DMS 273 treated with DMSO at 0.1 percent for 48 hours (cell line): ENCODE measurements around the gene LYRM2.
"Not testable (repeated sequence)": the region's sequence is repeated elsewhere in the genome, so short reads cannot be mapped to it uniquely, and the experiment has no call there.

Experiments used
- DNase-seq: peaks from one replicate; lab custom pipeline; 2025; lab: John Stamatoyannopoulos, UW

LYRM2 gene

DNA sequence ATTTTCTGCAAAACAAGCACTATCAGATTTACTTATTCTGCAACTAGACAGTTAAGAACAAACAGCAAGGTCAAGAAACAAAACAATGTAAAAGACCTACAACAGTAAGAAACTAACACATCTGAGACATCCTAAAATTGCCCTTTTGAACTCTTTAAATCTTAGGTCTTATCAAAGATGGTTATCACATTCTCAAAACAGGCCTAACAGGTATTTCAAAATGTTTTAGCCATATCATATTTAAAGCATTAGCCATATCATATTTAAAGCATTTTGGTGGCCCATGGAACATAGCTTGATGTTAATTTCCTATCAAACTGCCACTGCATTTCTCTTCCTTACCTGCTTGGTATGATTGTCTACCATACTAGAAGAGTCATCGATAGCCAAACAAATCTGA lies 11.1 kb upstream of the LYRM2 start:
- DNase-seq: no peak

DNA sequence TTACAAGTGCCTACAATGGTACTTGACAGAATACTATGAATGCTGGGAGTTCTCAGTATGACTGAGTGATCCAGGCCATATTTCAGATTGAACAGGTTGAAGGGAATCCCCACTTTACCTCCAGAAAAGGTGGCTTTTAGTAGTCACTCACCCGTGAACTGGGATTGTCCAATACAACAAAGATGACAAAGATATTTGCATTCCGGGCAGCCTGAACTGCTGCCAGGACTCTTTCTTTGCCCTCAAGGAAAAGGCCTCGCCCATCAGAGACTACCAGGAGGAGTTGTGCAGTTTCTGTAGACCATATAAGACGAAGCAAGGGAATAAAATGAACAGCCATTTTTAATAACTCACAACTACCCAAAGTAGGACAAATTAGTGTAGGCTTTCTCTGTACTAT lies 6.3 kb upstream of the LYRM2 start:
- DNase-seq: no peak

DNA sequence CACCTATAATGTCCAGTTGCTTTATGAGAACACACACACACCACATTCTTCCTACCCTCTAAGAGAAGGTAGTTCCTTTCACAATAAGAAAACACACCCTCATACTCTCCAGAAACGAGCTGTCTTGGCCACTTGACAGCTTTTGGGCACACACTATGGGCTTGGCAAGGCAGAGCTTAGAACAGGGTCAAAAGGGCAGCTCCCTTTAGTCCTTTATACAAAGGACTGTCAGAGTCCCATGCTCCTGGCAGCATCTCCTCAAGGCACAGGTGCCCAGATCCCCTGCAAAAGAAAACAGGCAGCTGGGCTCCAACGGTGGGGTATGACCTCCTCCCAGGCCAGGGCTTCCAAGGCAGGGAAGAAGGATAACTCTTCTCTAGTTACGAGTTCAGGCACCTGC lies 4.9 kb upstream of the LYRM2 start:
- DNase-seq: no peak

DNA sequence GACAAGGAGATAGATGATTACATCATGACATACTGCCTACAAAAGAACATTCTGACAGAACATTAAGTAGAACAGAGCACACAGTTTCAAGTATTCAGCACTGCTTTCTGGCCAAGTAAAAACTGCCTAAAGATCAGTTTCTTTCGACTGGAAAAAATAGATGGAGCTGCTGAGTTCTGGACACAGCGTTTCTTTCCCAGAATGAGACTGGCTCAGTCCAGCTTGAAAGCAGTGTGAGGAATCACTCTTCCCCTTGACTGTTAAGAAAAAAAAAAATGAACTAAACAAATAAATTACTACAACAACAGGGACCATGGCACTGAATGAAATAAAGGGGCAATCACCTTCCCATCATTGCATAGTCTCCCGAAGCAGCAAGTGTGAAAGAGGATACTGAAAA lies 4.4 kb upstream of the LYRM2 start:
- no peak for DNase-seq

DNA sequence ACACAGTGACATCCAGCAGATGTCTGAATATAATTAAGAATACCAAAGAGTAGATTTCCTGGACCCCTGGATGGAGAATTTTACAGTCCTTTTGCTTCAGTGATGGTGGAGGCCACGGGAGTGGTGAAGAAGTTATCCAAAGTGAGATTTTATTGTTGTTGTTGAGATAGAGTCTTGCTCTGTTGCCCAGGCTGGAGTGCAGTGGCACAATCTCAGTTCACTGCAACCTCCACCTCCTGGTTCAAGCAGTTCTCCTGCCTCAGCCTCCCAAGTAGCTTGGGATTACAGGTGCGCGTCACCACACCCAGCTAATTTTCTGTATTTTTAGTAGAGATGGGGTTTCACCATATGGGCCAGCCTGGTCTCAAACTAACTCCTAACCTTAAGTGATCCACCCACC lies 3.0 kb upstream of the LYRM2 start:
- DNase-seq: not testable (repeated sequence)

DNA sequence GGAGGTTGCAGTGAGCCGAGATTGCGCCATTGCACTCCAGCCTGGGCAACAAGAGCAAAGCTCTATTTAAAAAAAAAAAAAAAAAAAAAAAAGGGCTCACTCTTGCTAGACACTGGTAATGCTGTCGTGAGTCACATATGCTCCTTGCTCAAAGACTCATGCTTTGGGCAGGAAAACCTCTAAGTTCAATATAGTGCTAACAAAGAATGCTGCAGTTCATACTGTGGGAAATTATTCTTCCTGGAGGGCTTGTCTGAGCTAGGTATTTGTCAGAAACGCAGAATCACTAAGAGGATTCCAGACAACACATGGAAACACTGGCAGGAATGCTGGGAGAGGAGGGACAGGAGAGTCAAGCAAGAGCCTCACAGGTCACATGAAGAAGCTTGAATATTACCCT lies 2.3 kb upstream of the LYRM2 start:
- DNase-seq: no peak

DNA sequence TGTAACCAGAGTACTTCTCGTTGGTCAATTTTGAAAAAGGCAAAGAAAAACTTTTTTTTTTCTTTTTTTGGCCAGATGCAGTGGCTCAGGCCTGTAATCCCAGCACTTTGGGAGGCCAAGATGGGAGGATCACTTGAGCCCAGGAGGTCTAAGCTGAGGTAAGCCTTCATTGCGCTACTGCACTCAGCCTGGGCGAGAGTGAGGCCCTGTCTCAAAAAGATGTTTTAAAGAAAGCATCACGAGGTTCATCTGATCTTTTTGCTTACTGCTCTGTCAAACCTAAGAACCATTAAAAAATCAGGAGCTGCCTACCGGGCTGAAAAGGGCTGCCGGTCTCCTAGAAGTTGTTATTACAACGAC lies 607 bp downstream of the LYRM2 start:
- DNase-seq: no peak

DNA sequence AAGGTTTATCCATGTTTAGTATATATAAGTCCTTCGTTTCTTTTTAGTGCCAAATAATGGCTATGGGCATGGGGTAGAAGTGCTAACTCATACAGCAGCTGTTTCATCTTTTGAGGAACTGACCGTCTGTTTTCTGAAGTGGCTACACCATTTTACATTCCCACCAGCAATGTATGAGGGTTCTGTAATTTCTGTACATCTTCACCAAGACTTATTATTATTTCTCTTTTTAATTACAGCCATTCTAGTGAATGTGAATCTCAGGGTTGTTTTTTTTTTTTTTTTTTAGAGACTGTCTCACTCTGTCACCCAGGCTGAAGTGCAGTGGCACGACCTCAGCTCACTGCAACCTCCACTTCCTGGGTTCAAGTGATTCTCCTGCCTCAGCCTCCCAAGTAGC lies 2.1 kb downstream of the LYRM2 start:
- DNase-seq: not testable (repeated sequence)

DNA sequence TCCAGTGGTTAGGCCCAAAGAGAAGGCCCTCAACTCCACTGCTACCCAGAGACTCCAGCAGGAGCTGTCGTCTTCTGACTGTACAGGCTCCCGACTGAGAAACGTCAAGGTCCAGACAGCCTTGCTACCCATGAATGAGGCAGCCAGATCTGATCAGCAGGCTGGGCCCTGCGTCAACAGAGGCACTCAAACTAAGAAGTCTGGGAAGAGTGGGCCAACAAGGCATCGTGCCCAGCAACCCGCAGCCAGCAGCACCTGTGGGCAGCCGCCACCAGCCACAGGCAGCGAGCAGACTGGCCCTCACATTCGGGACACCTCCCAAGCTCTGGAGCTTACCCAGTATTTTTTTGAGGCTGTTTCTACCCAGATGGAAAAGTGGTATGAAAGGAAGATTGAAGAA lies 8.1 kb downstream of the LYRM2 start:
- no peak for DNase-seq

DNA sequence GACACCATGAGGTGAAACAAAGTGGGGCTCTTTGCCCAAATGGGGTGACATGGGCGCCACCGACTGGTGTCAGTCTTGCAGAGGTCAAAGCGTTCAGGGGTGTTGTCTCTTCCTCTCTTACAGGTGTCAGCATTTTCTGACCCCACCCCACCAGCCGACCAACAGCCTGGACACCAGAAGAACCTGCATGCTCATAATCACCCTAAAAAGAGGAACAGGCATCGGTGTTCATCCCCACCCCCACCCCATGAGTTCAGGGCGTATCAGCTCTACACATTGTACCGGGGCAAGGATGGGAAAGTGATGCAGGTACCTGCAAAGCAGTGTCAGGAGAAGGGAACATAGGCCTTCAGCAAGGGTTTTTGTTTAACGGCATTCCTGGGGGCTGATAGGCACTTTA lies 14.8 kb downstream of the LYRM2 start:
- DNase-seq: no peak

DNA sequence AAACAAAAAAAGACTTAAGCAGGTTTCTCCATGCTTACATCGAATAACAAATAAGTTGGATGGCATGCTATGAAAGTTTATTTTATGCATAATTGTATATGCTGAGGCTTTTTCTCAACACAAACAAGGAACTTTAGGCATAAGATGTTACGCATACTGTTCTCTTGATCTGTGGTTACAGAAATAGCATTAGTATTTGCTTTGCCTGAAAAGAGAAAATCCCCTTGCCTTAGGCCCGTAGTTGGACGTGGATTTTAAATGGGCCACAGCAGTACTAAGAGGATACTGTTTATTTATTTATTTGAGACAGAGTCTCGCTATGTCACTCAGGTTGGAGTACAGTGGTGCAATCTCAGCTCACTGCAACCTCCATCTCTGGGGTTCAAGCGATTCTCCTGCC lies 19.0 kb downstream of the LYRM2 start:
- no peak for DNase-seq

DNA sequence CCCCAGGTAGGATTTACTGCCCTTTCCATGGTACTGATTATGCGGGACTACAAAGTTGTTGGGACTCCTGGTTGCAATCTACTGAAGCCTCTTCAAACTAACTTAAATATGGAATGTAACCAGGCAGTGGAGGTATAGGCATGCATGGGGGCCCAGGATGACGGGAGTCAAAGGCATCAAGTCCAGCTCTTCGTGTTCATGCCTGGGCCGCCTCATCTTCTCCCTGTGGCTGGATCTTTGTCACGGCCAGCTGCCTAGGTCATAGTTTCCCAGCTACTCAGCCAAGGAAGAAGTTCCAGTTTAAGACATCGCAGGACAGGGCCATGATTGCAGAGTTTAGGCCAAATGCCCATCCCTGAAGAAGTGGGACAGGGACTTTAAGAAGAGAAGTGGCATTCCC lies 20.5 kb downstream of the LYRM2 start:
- DNase-seq: no peak

DNA sequence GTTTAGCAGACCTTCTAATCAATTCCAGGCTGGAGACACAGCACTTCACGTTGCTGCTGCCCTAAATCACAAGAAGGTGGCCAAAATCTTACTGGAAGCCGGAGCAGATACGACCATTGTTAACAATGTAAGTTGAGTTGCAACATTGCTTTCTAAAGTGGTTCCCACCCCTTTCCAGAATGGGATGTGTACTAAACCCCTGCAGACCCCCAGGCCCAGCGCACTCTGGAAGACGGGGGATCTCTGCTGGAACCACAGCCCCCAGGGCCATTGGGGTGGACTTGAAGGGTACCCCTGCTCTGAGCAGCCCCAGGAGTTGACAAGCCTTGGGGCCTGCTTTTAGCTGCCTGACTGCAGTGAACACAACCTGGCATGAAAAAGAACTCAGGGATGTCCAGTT lies 22.0 kb downstream of the LYRM2 start:
- DNase-seq: no peak

DNA sequence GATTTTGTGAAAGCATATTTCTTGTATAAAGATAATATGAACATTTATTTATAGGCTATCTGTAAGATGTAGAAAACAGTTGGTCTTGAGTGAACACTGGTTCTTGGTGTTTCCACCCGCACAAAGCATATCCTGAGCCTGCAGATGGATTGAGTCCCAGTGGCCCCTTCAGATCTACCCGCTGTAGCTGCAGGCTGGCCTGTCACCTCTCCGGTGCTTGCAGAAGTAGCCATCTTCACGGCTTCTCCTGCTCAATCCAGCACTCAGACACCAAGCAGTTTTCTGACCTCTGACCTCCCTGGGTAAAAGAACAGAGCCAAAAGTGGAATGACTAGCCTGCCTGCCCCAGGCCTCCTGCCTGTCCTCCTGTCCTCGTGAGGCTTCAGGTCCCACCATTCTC lies 22.7 kb downstream of the LYRM2 start:
- no peak for DNase-seq

DNA sequence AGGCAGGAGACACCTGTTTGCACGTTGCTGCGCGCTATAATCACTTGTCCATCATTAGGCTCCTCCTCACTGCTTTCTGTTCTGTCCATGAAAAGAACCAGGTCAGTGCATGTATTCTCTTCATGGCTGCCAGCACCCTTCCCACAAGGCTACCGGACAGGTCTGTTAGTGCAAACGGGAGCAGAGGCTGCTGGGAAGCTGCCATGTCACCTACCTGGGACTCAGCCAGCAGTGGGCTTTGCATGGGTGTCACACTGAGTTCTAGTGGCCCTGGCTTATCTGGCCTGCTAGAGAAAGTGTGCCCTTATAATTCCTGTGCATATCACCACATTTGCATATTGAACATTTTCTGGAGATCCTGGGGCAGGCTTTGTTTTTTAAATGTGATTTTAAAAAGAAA lies 24.8 kb downstream of the LYRM2 start:
- no peak for DNase-seq

DNA sequence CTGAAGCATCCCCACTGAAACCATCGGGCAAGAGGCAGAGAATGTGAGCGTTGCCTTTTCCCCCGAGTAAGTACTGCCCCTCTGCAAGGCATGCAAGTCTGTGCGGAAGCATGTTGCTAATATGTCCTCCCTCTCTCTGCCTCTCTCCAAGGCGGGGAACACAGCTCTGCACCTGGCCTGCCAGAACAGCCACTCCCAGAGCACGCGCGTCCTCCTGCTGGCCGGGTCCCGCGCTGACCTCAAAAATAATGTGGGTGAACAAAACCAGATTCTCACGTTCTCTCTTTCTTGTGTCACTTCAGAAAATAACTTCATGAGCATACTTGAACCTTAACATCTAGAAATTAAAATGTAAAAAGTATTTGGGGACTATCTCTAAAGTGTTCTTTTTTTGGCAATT lies 26.4 kb downstream of the LYRM2 start:
- no peak for DNase-seq

DNA sequence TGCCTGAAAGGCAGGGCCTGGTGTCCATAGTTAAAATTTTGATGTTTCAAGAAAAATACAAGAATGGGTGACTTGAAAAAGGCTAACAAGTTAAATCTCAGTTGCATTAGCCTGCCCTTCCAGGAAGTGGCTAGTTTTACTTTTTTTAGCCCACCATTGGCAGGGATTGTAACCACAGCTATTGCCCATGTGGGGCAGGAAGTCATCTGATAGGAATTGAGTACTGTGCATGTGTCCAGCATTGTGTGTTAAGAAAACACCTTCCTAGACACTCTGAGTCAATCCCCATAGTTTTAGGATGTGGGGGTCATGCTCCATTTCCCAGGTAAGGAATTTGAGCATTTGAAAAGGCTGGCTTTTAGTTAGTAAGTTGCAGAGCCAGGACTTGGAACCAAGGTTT lies 26.9 kb downstream of the LYRM2 start:
- DNase-seq: no peak

DNA sequence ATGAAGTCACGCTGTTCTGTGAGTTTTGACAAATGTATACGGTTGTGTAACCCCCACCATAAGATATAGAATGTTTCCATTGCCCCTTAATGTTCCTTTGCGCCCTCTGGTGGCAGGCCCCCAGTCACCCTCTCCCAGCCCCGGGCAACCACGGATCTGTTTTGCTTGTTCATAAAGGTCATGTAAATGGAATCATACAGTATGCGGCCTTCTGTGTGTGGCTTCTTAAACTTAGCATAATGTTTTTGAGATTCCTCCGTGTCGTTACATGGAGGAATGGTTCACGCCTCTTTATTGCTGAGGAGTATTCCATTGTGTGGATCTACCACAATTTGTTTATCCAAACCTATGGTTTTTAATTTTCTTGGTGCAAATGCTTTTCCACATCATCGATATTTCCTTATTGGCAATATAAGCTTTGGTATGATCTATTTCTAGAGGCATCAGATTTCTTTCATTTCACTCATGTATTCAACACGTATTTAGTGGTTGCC lies 28.4 kb downstream of the LYRM2 start:
- DNase-seq: no peak

DNA sequence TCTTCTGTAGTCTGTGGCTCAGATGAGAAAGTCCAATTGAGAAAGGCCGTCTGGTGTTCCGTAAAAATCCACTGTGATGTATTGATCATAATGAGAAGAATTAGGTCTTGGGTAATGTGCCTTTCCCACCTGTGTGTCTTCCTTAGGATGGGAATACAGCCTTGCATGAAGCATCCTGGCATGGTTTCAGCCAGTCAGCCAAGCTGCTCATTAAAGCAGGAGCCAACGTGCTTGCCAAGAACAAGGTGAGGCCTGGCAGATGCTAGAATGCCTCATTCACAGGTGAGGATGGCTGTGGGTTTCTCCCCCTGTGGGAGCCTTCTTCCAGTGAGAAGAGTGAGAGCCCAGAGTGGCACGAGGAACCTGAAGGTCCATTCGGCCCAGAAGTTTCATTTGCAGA lies 32.7 kb downstream of the LYRM2 start:
- no peak for DNase-seq

DNA sequence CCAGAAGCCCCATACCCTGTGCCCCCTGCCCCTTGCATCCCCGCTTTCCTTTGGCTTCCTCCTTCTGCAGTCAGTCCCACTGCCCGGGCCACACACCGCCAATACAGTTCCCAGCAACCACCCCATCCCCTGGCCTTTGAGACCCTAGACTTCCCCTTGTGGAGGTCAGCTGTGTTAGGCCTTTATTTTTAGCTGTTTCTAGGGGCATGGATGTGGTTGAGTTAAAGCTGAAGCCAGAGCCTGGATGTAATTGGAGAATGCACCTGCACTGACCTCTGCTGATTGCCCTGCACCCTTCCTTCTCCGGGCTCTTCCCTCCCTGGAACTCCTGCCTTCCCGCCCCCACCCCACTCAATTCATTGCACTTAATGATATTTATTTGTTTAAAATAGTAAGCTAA lies 33.9 kb downstream of the LYRM2 start:
- no peak for DNase-seq

DNA sequence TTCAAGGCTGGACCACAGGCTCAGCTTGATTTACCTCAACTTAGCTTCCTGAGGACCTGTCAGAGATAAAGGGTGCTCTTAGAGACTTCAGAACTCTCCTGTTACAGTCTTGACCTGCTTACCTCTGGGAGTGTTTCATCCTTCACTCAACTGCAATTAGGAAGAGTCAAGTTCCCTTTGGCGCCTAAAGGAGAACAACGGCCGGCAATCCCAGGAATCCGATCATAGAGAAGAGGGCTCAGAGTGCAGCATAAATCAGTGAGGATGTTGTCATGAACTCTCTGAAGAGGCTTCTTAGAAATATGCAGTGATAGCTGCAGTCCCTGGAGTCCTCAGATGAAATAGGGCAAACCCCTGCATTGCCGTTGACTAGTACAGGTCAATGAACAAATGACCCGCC lies 36.4 kb downstream of the LYRM2 start:
- no peak for DNase-seq

DNA sequence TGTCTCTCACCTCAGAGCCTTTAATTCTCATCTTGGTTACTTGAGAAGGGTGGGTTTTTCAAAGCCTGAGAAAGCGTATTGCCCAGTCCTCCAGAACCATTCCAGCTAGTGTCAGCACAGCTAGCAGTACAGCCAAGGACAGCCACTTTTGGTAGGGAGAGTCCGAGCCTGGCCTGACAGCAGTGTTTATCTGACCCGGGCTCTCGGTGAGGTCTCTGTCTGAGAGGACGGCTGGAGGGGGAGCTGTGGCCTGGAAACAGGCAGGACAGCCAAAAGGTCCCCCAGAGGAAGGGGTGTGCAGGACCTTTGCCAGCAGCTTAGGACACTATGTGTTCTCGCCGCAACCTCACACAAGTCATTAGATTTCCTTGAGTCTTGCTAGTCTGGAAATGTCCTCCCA lies 38.8 kb downstream of the LYRM2 start:
- no peak for DNase-seq

DNA sequence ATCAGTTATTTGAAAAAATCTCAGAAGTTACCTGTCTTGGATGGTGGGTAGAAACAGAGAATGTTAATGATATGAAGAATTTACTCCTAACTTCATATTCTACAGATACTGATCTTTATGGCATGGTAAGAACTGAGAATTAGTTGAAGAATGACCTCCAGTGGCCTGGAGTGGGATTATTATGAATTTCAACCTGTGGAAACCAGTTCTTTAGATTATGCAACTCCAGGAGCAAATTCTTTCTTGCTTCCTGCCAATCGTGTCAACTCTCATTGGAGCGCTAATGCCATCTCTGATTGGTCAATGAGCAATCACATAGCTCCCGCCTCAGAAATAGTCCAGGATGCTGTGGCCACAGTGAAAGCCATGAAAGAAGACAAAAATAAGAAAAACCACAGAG lies 40.6 kb downstream of the LYRM2 start:
- DNase-seq: peak; percentile 14

DNA sequence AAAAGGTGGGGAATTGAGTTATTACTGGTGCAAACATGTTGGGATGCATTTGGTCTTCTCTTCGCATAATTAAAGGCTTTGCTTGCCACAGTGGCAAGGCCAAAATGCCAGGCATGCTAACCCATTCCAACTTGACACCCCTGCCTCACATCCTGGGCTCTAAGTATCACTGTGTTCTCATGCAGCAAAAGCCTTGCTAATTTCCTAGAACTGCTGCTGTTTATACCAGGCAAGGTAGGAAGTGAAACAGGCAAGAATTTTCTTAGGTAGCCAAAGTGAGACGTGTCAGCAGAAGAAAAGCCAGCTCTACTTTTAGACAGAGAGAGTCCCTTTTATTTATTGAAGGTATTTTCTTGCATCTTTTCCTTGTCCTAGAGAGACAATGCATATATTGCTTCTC lies 41.2 kb downstream of the LYRM2 start:
- DNase-seq: no peak

DNA sequence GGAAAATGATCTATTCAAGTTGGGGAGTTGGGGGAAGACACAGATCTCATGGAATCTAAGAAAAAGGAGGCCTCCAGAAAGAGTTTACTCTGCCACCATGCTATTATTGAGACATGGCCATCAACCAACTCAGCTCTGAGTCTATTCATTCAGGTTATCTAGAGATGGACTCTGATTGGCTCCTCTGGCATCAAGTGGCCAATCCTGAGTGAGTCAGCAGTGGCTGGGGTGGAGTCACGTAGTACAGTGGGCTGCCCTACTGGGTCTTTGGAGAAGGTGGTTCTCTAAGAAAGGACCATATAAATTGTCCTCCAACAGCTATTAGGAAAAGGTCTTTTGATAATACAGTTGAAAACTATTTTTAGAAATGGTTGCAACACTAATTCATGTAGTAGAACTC lies 42.1 kb downstream of the LYRM2 start:
- no peak for DNase-seq
